NCI-H345 treated with DMSO at 0.1 percent for 48 hours (cell line): ENCODE data around the gene TVP23A.
"Not testable (repeated sequence)": the region's sequence is repeated elsewhere in the genome, so short reads cannot be mapped to it uniquely, and the experiment has no call there.

Experiments
- DNase-seq: peaks from one replicate; lab custom pipeline; 2025; ENCODE audit not compliant: unreplicated experiment; lab: John Stamatoyannopoulos, UW

The TVP23A gene

GRCh38 chr16:10836174-10836853, 17.7 kb upstream of the TVP23A start:
- no peak for DNase-seq

- no peak for DNase-seq
Measured at GRCh38 chr16:10835281-10835931, 16.8 kb upstream of the TVP23A start.

GRCh38 chr16:10834766-10835165, 16.2 kb upstream of the TVP23A start:
- no peak for DNase-seq

- no peak for DNase-seq
Measured at GRCh38 chr16:10834130-10834529, 15.5 kb upstream of the TVP23A start.

- no peak for DNase-seq
Measured at GRCh38 chr16:10833271-10833670, 14.7 kb upstream of the TVP23A start.

GRCh38 chr16:10831894-10832886, 13.6 kb upstream of the TVP23A start:
- DNase-seq, result no peak

GRCh38 chr16:10830240-10830639, 11.6 kb upstream of the TVP23A start:
- not testable (repeated sequence) for DNase-seq

GRCh38 chr16:10829390-10830098, 10.9 kb upstream of the TVP23A start:
- not testable (repeated sequence) for DNase-seq

GRCh38 chr16:10828851-10829366, 10.3 kb upstream of the TVP23A start:
- no peak for DNase-seq

- no peak for DNase-seq
Measured at GRCh38 chr16:10827691-10828341, 9.2 kb upstream of the TVP23A start.

GRCh38 chr16:10824111-10824893, 5.7 kb upstream of the TVP23A start:
- no peak for DNase-seq

GRCh38 chr16:10822702-10823101, 4.1 kb upstream of the TVP23A start:
- DNase-seq, result no peak

- DNase-seq, result no peak
Measured at GRCh38 chr16:10820546-10820945, 2.0 kb upstream of the TVP23A start.

GRCh38 chr16:10817514-10817913, 1.1 kb downstream of the TVP23A start:
- DNase-seq, result no peak

GRCh38 chr16:10813099-10813455, 5.5 kb downstream of the TVP23A start:
- no peak for DNase-seq

- DNase-seq, result no peak
Measured at GRCh38 chr16:10812312-10813098, 6.1 kb downstream of the TVP23A start.

- DNase-seq, result no peak
Measured at GRCh38 chr16:10809706-10810105, 8.9 kb downstream of the TVP23A start.

- no peak for DNase-seq
Measured at GRCh38 chr16:10808850-10809249, 9.7 kb downstream of the TVP23A start.

- DNase-seq, result no peak
Measured at GRCh38 chr16:10808218-10808617, 10.4 kb downstream of the TVP23A start.
